GM19467 (cell line): ENCODE data around the gene P3H1.
"Not testable (repeated sequence)": the region's sequence is repeated elsewhere in the genome, so short reads cannot be mapped to it uniquely, and the experiment has no call there.

ENCODE experiments used
- ATAC-seq: cut with Tn5 transposase; IDR thresholded peaks from one replicate; pipeline ENCODE4 v1.9.1; 2021; ENCODE audit warnings: mild to moderate bottlenecking, moderate library complexity; ENCODE audit not compliant: unreplicated experiment

The P3H1 gene

GRCh38 chr1:42774928-42775526 is 8.2 kb upstream of the P3H1 start:
- ATAC-seq, result no peak

- ATAC-seq, result no peak
Measured at GRCh38 chr1:42773420-42773819, 6.6 kb upstream of the P3H1 start.

GRCh38 chr1:42769811-42770210 is 3.0 kb upstream of the P3H1 start:
- no peak for ATAC-seq

- ATAC-seq, result no peak
Measured at GRCh38 chr1:42768172-42768571, 1.3 kb upstream of the P3H1 start.

GRCh38 chr1:42767510-42768000 is 727 bp upstream of the P3H1 start:
- peak; percentile 16 for ATAC-seq

GRCh38 chr1:42765832-42766740 is 742 bp downstream of the P3H1 start:
- ATAC-seq, result peak; percentile 24

GRCh38 chr1:42765269-42765668 is 1.6 kb downstream of the P3H1 start:
- no peak for ATAC-seq

GRCh38 chr1:42762269-42762668 is 4.6 kb downstream of the P3H1 start:
- no peak for ATAC-seq

GRCh38 chr1:42761567-42761966 is 5.3 kb downstream of the P3H1 start:
- no peak for ATAC-seq

- no peak for ATAC-seq
Measured at GRCh38 chr1:42759114-42759513, 7.7 kb downstream of the P3H1 start.

GRCh38 chr1:42758641-42759040 is 8.2 kb downstream of the P3H1 start:
- no peak for ATAC-seq

GRCh38 chr1:42757892-42758275 is 8.9 kb downstream of the P3H1 start:
- no peak for ATAC-seq

- no peak for ATAC-seq
Measured at GRCh38 chr1:42756956-42757891, 9.6 kb downstream of the P3H1 start.

GRCh38 chr1:42753070-42753469 is 13.8 kb downstream of the P3H1 start:
- no peak for ATAC-seq

- ATAC-seq, result no peak
Measured at GRCh38 chr1:42752284-42752683, 14.5 kb downstream of the P3H1 start.

GRCh38 chr1:42751511-42752070 is 15.2 kb downstream of the P3H1 start:
- not testable (repeated sequence) for ATAC-seq

- ATAC-seq, result no peak
Measured at GRCh38 chr1:42750041-42750440, 16.8 kb downstream of the P3H1 start.

- no peak for ATAC-seq
Measured at GRCh38 chr1:42748461-42749410, 18.1 kb downstream of the P3H1 start.

GRCh38 chr1:42748021-42748420 is 18.8 kb downstream of the P3H1 start:
- no peak for ATAC-seq

GRCh38 chr1:42747125-42747524 is 19.7 kb downstream of the P3H1 start:
- no peak for ATAC-seq
